SH-SY5Y (cell line): ENCODE data around the gene ARHGAP26.

Experiments
- GATA2 ChIP-seq: IDR thresholded peaks from 2 replicates; pipeline ENCODE4 v1.6.1; 2011; ENCODE audit warnings: mild to moderate bottlenecking, low read depth, low read length
- GATA3 ChIP-seq: IDR thresholded peaks from 2 replicates; pipeline ENCODE4 v1.6.1; 2011; ENCODE audit warnings: low read depth, mild to moderate bottlenecking, low read length, moderate library complexity

GRCh38 chr5:143249851-143250250, 479.7 kb downstream of the ARHGAP26 start:
- TF ChIP-seq GATA3 (no peak), GATA2 (no peak)
